ENCODE results near the gene FBXO3. TPM values are rescaled to one million over a fixed set of nuclear protein-coding genes. Genes with fewer than 3 reads are reported as not detected.

Gene FBXO3
- total RNA-seq, 2 experiments from 2014 or later: 12.1 to 21.3 TPM

- CTCF ChIA-PET (ENCODE audit: unreplicated experiment): no interaction called here
These were observed 581 bp upstream of the FBXO3 start for GRCh38 chr11:33774736-33775466.

GRCh38 chr11:33773404-33773986, 825 bp downstream of the FBXO3 start:
- Histone ChIP-seq H3K27ac (ENCODE audit: low read depth, low read length, poor library complexity, severe bottlenecking) (no peak overlapping the region), H3K9me3 (ENCODE audit: low read length) (no peaks in the 10 kb centered on the region), H3K4me1 (ENCODE audit: insufficient read depth, low read length, poor library complexity, severe bottlenecking) (peaks cover 16% of the 10 kb centered on the region), H3K79me2 (ENCODE audit: insufficient read depth, low read depth, low read length) (no peaks in the 10 kb centered on the region), H3K4me3 (ENCODE audit: low read depth, low read length, poor library complexity, severe bottlenecking) (peak overlapping the region; percentile 97), H3K9me2 (ENCODE audit: insufficient read depth, low read length) (no peaks in the 10 kb centered on the region), H3K4me2 (ENCODE audit: low read length) (peak overlapping the region; percentile 87), H3K36me3 (ENCODE audit: insufficient read depth, low read length) (peaks cover 3% of the 10 kb centered on the region; the same call in 1 of the 2 replicates), H4K20me1 (ENCODE audit: insufficient read depth, low read length) (no peaks in the 10 kb centered on the region), H2AFZ (ENCODE audit: low read length) (peak overlapping the region; percentile 97)
- peak; percentile 59 for DNase-seq (ENCODE audit: low spot score)
- TF ChIP-seq EZH2phosphoT487 (IDR thresholded peaks at IDR 0.05; ENCODE audit: borderline replicate concordance, low read depth, low read length): no peak
- TF ChIP-seq CTCF (conservative IDR thresholded peaks at IDR 0.05; ENCODE audit: low read length): peak; percentile 26; the same call in 1 of the 2 replicates
- intact Hi-C loops (cut with micrococcal nuclease; ENCODE audit: unreplicated experiment): no loop called here
- ChIA-PET CTCF (ENCODE audit: unreplicated experiment) (no interaction called here), POLR2A (interaction anchor here (0.6 to 2.2 kb wide), 2 partner anchors 12 to 845 kb away, joined by 3 to 8 read pairs; no protein-coding TSS in a partner anchor)
- no TSS peak for BruUV-seq (replicated peaks)

More at GRCh38 chr11:33774736-33775466, 581 bp upstream of the FBXO3 start:
- no peaks in the 10 kb centered on the region for H3K79me2 ChIP-seq (ENCODE audit: insufficient read depth, low read depth, low read length)
- H3K9me2 ChIP-seq (ENCODE audit: insufficient read depth, low read length): no peaks in the 10 kb centered on the region
- no peak overlapping the region for H3K27ac ChIP-seq (ENCODE audit: low read depth, low read length, poor library complexity, severe bottlenecking)
- peak overlapping the region; percentile 97 for H3K4me3 ChIP-seq (ENCODE audit: low read depth, low read length, poor library complexity, severe bottlenecking)
- POLR2A ChIA-PET: interaction anchor here (0.6 to 1.1 kb wide), 3 partner anchors 20 to 745 kb away, joined by 3 to 6 read pairs (median 3); no protein-coding TSS in a partner anchor
- peak overlapping the region; percentile 76 for H3K4me2 ChIP-seq (ENCODE audit: low read length)
- no peaks in the 10 kb centered on the region for H3K9me3 ChIP-seq (ENCODE audit: low read length)
- TF ChIP-seq CTCF (conservative IDR thresholded peaks at IDR 0.05; ENCODE audit: low read length) (no peak), EZH2phosphoT487 (IDR thresholded peaks at IDR 0.05; ENCODE audit: borderline replicate concordance, low read depth, low read length) (no peak)
- H2AFZ ChIP-seq (ENCODE audit: low read length): peak overlapping the region; percentile 79
- peaks cover 16% of the 10 kb centered on the region for H3K4me1 ChIP-seq (ENCODE audit: insufficient read depth, low read length, poor library complexity, severe bottlenecking)
- no peaks in the 10 kb centered on the region for H4K20me1 ChIP-seq (ENCODE audit: insufficient read depth, low read length)
- intact Hi-C loops (cut with micrococcal nuclease; ENCODE audit: unreplicated experiment): no loop called here
- DNase-seq (ENCODE audit: low spot score): no peak
- no peaks in the 10 kb centered on the region for H3K36me3 ChIP-seq (ENCODE audit: insufficient read depth, low read length)
- BruUV-seq (replicated peaks): no TSS peak

Measured in OCI-LY7 (cell line).